Smooth muscle cell (in vitro differentiated cells): ENCODE results near the gene SLC16A6. TPM values are rescaled to one million over a fixed set of nuclear protein-coding genes. Genes with fewer than 3 reads are reported as not detected.

Experiments used
- DNase-seq: peaks from one replicate; lab custom pipeline; 2025; ENCODE audit not compliant: unreplicated experiment; lab: John Stamatoyannopoulos, UW
- H2AFZ ChIP-seq: fragments of 200-600 bp; sonication (generic); 2 replicates; pipeline ENCODE4 v1.6.0; 2016; ENCODE audit warnings: antibody characterized with exemption, low read depth, mild to moderate bottlenecking
- H3F3A ChIP-seq: fragments of 200-600 bp; sonication (generic); 2 replicates; pipeline ENCODE4 v1.6.0; 2017; ENCODE audit warnings: antibody characterized with exemption, low read depth
- H3K27ac ChIP-seq: fragments of 200-600 bp; sonication (generic); 2 replicates; pipeline ENCODE4 v1.5.1; 2016; ENCODE audit warnings: low read depth, mild to moderate bottlenecking
- H3K27me3 ChIP-seq: fragments of 200-600 bp; sonication (generic); 2 replicates; pipeline ENCODE4 v1.6.1; 2016; ENCODE audit warnings: low read depth, mild to moderate bottlenecking
- H3K36me3 ChIP-seq: fragments of 200-600 bp; sonication (generic); 2 replicates; pipeline ENCODE4 v1.5.1; 2016; ENCODE audit warnings: low read depth
- H3K4me1 ChIP-seq: fragments of 200-600 bp; sonication (generic); 2 replicates; pipeline ENCODE4 v1.5.1; 2016; ENCODE audit warnings: low read depth
- H3K4me2 ChIP-seq: fragments of 200-600 bp; sonication (generic); 2 replicates; pipeline ENCODE4 v1.6.0; 2016; ENCODE audit warnings: mild to moderate bottlenecking
- H3K4me3 ChIP-seq: fragments of 200-600 bp; sonication (generic); 2 replicates; pipeline ENCODE4 v1.5.1; 2016; ENCODE audit warnings: mild to moderate bottlenecking
- H3K79me2 ChIP-seq: fragments of 200-600 bp; sonication (generic); 2 replicates; pipeline ENCODE4 v1.6.0; 2016; ENCODE audit warnings: low read depth, mild to moderate bottlenecking
- H3K9ac ChIP-seq: fragments of 200-600 bp; sonication (generic); 2 replicates; pipeline ENCODE4 v1.6.0; 2016; ENCODE audit warnings: low read depth
- H3K9me3 ChIP-seq: fragments of 200-600 bp; sonication (generic); replicated peaks from 2 replicates; pipeline ENCODE4 v1.5.1; 2016; ENCODE audit warnings: low read depth
- H4K20me1 ChIP-seq: fragments of 200-600 bp; sonication (generic); 2 replicates; pipeline ENCODE4 v1.6.0; 2016; ENCODE audit warnings: low read depth
- WGBS: methylation state at CpG from one replicate; pipeline ENCODE4 v1.1.7; 2016; ENCODE audit warnings: low lambda C conversion rate; 5-methylcytosine and 5-hydroxymethylcytosine counted together
- polyA plus RNA-seq: library from polyadenylated mRNA; unstranded; fragments of >200 nt; fragmentation: Nextera tagmentation; extraction: Ambion mirVana; gene quantifications from 2 replicates; pipeline ENCODE4 v1.2.1, GENCODE V29; 2016
- total RNA-seq: library from RNA; depleted of rRNA; stranded (reverse); fragments of >200 nt; gene quantifications from 2 replicates; pipeline ENCODE4 v1.2.3, GENCODE V29; 2014
- TF ChIP-seq, protein P1 (sequence below): fragments of 200-600 bp; sonication (generic); IDR thresholded peaks from 2 replicates; pipeline ENCODE4 v1.5.1; 2017; ENCODE audit warnings: borderline replicate concordance, mild to moderate bottlenecking, antibody characterized with exemption; ENCODE audit not compliant: insufficient read depth, poor library complexity, severe bottlenecking

Gene SLC16A6
- total and polyA plus RNA-seq, 2 experiments from 2014 or later = 0.04 TPM; not detected in 1

DNA sequence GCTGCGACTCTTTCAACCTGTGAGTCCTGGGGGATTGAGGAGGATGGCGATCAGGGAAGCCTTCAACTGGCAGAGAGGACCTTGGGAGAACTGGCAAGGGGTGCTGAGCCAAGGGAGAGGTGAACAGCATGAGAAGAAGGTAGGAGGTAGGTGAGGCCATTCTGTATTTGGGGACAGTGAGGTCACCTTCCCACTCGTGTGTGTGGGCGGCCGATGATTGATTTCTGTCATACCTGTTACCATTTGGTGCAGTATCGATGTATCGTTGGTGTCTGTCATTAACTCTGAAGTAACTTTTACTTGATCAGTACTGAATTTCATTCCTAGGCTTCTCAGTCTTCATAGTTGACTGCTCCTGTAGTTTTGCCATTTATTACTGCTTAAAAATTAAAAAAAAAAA lies 4.2 kb upstream of the SLC16A6 start:
- Histone ChIP-seq H4K20me1 (no peaks in the 10 kb centered on the region), H3K4me1 (peaks cover 4% of the 10 kb centered on the region), H3K4me2 (no peak overlapping the region), H3K4me3 (no peak overlapping the region), H3K9me3 (no peaks in the 10 kb centered on the region), H3F3A (no peaks in the 10 kb centered on the region), H3K79me2 (no peaks in the 10 kb centered on the region), H3K9ac (no peak overlapping the region), H2AFZ (no peak overlapping the region), H3K36me3 (no peaks in the 10 kb centered on the region), H3K27ac (no peak overlapping the region), H3K27me3 (peaks cover 47% of the 10 kb centered on the region)
- TF ChIP-seq, protein P1, sequence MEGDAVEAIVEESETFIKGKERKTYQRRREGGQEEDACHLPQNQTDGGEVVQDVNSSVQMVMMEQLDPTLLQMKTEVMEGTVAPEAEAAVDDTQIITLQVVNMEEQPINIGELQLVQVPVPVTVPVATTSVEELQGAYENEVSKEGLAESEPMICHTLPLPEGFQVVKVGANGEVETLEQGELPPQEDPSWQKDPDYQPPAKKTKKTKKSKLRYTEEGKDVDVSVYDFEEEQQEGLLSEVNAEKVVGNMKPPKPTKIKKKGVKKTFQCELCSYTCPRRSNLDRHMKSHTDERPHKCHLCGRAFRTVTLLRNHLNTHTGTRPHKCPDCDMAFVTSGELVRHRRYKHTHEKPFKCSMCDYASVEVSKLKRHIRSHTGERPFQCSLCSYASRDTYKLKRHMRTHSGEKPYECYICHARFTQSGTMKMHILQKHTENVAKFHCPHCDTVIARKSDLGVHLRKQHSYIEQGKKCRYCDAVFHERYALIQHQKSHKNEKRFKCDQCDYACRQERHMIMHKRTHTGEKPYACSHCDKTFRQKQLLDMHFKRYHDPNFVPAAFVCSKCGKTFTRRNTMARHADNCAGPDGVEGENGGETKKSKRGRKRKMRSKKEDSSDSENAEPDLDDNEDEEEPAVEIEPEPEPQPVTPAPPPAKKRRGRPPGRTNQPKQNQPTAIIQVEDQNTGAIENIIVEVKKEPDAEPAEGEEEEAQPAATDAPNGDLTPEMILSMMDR = no peak
- no peak for DNase-seq
- 87% methylated on average over 7 of the region's 7 CpGs for WGBS

DNA sequence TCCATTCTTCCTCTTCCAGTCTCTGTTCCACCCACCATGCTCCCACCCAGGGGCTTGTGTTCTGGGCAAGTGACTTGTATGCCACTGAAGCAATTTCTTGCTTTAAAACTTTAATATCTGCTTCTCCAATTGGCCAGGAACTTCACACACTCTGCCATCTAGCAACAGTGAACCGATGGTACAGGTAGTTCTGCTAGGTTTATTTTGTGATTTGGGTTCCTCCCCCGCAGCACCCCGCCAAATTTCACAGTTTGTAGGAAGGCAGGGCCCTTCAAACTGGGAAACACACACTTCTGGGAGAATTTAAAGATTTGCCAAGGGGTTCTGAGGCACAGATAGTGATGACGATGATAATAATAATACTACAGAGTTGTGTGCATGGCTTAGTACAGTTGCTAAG lies 3.7 kb upstream of the SLC16A6 start:
- DNase-seq = no peak
- Histone ChIP-seq H2AFZ (no peak overlapping the region), H3K9me3 (no peaks in the 10 kb centered on the region), H3K9ac (no peak overlapping the region), H3K27ac (no peak overlapping the region), H3K27me3 (peaks cover 51% of the 10 kb centered on the region), H3K36me3 (no peaks in the 10 kb centered on the region), H3F3A (no peaks in the 10 kb centered on the region), H3K4me2 (no peak overlapping the region), H4K20me1 (no peaks in the 10 kb centered on the region), H3K4me3 (no peak overlapping the region), H3K4me1 (peaks cover 9% of the 10 kb centered on the region), H3K79me2 (no peaks in the 10 kb centered on the region)
- TF ChIP-seq, protein P1 = no peak
- WGBS = 92% methylated on average over 4 of the region's 4 CpGs

DNA sequence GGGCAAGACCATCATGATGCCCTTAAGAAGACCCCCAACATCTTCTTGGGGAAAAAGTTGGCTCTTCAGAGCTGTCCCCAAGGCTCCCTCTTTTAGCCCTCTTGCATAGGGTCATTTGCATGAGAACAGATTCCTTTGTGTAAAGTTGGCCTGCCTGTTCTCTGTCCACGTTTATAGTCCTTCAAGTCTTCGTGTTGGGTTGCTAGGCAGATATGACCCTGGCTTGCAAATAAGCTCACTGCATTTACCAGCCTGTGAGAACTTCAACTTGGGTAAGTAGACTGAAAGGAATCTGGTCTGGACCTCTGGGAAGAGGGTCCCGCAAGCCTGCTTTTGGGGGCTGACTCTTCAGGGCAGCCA lies 3.2 kb upstream of the SLC16A6 start:
- Histone ChIP-seq H3K4me2 (no peak overlapping the region), H3K27ac (no peak overlapping the region), H3K27me3 (peaks cover 56% of the 10 kb centered on the region), H3K9ac (no peak overlapping the region), H3K4me3 (no peak overlapping the region), H3K9me3 (no peaks in the 10 kb centered on the region), H3K36me3 (no peaks in the 10 kb centered on the region), H3F3A (no peaks in the 10 kb centered on the region), H2AFZ (no peak overlapping the region), H4K20me1 (no peaks in the 10 kb centered on the region), H3K79me2 (no peaks in the 10 kb centered on the region), H3K4me1 (peaks cover 9% of the 10 kb centered on the region)
- DNase-seq = no peak
- TF ChIP-seq, protein P1 = no peak
- 50% methylated on average over 3 of the region's 3 CpGs for WGBS

DNA sequence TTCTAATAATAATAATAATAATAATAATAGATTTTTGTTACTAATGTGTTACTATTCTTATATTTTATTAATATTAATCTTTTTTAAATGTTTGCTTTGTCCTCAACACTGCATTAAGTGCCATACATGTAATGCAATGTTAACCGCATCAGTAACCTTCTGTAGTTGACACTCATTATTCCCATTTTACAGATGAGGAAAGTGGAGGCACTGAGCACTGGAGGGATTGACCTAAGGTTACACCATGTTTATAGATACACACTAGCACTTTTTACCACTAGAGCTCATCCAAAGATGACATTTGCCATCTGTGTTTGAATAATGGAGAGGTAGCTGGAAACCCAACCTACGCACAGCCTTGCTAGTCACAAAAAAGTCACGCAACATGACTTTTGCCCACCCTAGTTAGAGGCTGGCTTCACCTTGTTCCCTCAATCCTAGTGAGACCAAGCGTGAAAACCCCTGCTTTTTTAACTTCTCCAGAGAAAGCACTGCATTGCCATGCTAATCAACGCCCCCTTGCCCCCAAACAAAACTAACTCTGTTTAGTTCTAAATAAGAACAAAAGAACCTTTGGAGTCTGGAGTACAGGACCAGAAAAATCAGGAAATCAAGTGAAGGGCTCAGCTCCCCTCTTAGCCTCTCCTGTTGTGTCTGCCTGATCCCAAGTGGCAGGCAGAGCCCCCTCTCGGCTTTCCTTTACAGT lies 2.7 kb upstream of the SLC16A6 start:
- H3K27me3 ChIP-seq = peaks cover 56% of the 10 kb centered on the region
- H3K4me2 ChIP-seq = no peak overlapping the region
- H3K79me2 ChIP-seq = no peaks in the 10 kb centered on the region
- H3K9ac ChIP-seq = no peak overlapping the region
- peaks cover 9% of the 10 kb centered on the region for H3K4me1 ChIP-seq
- H3F3A ChIP-seq = no peaks in the 10 kb centered on the region
- H3K4me3 ChIP-seq = no peak overlapping the region
- WGBS = 88% methylated on average over 6 of the region's 6 CpGs
- TF ChIP-seq, protein P1 = no peak
- no peak overlapping the region for H3K27ac ChIP-seq
- no peaks in the 10 kb centered on the region for H3K36me3 ChIP-seq
- DNase-seq = no peak
- no peaks in the 10 kb centered on the region for H3K9me3 ChIP-seq
- no peaks in the 10 kb centered on the region for H4K20me1 ChIP-seq
- H2AFZ ChIP-seq = no peak overlapping the region
